HG03095 (cell line): Measurements from ENCODE around the gene CD8B.
"Not testable (repeated sequence)": the region's sequence is repeated elsewhere in the genome, so short reads cannot be mapped to it uniquely, and the experiment has no call there.

ENCODE experiments used
- ATAC-seq: cut with Tn5 transposase; IDR thresholded peaks from one replicate; pipeline ENCODE4 v1.9.1; 2021; ENCODE audit warnings: moderate library complexity; ENCODE audit not compliant: unreplicated experiment

CD8B gene

DNA sequence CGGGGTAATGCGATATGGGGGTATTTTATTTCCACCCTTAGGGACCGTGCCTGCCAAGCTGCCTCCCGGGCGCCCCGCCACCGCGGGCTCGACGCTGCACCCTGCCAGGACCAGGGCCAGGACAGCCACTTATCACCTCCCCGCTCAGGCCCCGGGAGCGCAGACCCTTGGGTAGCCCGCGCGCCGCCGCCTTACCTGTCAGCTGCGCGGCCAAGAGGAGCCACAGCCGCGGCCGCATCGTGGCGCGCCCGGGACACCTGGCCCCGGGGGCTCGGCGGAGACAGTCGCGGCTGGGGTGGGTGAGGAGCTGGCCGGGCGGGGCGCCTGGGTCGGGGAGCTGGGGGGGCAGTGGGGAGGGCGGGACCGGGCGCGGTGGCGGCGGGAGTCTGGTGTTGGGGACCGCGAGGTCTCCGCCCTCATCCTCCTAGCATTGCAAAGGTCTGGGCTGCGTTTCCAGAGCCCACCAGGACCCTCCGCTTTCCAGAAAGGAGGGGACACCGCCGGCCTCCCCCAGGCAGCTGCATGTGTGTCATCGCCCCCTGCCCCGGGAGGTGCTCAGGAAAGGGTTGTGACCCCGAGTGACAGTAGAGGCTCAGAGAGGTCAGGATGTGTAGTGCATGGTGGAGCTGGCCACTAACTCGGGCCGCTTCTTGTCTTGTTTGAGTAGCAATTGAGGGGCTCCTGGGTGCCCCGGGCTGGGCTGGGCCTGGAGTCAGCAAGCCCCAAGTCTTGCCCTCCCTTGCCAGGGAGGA, at the start of gene CD8B:
Gene CD8B, minus strand, starts transcription at position 259 of the 752 bp plus-strand sequence. Its CDS starts 21 bp downstream, at position 238.
- ATAC-seq: not testable (repeated sequence)

- not testable (repeated sequence) for ATAC-seq
Measured at GRCh38 chr2:86905868-86906267, 44.2 kb upstream of the CD8B start.

DNA sequence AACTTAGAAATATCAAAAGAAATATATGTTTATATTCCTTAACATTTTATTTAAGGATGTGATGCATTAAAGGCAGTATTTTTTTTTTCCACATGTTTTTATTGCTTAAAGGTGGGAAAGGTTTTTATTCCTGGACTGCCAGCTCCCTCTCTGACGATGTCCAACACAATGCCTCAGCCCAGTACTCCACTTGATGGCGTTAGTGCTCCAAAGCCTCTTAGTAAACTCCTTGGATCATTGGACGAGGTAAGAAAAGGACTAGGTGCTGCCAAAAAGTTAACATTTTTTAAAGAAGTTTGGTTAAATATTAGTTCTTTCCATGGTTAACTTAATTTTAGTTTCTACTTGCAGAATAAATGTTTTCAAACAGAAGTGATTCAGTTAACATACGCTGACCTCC, 39.0 kb upstream of the CD8B start:
- not testable (repeated sequence) for ATAC-seq

GRCh38 chr2:86886026-86886425, 24.3 kb upstream of the CD8B start:
- ATAC-seq: not testable (repeated sequence)

DNA sequence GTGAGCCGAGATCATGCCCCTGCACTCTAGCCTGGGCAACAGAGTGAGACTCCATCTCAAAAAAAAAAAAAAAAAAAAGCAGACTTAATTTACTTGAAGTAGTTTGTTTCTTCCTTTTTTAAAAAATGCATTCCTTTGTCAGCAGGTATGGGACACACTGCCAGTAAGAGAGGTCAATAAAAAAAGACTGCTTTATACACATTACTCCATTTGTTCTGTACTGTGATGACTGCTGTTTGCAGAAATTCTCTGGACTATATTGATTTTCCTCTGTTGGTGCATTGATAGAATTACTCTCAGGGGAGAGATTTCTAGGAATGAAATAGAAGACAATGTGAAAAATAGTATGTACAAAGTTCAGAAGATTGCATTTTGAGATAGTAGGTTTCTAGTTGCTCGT, 21.2 kb upstream of the CD8B start:
- ATAC-seq: not testable (repeated sequence)

DNA sequence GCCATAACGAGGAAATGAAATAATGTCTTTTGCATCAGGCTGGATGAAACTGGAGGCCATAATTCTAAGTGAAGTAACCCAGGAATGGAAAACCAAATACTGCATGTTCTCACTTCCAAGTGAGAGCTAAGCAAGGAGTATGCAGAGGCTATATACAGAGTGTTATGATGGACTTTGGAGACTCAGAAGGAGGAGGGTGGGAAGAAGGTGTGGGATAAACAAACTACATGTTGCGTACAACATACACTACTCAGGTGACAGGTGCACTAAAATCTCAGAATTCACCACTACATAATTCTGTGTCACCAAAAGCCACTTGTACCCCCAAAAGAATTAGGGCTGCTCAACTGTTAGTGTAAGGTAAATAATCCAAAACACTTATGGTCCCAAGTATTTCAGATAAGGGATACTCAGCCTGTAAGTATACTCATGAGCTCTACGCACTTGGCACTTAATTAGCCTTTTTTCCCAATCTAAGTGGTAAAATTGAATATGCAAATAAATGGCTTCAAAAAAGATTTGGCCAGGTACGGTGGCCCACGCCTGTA, 20.5 kb upstream of the CD8B start:
- not testable (repeated sequence) for ATAC-seq

DNA sequence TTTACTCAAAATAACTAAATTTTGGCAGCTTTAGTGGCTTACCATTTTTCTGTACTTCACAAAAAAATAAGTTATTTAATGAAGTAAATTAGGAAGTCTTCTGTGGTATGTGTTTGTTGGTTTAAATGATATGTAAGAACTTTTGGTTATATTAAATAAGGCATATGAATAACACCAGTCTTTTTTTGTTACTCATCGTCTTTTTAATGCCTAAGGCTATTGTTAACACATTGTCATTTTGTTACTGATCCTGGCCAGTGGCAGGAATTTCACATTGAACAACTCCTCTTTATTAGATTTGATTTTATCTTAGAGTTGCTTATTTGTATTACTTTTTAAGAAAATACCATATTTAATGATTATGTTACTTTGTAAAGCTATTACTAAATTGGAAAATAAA, 17.3 kb upstream of the CD8B start:
- ATAC-seq: not testable (repeated sequence)

DNA sequence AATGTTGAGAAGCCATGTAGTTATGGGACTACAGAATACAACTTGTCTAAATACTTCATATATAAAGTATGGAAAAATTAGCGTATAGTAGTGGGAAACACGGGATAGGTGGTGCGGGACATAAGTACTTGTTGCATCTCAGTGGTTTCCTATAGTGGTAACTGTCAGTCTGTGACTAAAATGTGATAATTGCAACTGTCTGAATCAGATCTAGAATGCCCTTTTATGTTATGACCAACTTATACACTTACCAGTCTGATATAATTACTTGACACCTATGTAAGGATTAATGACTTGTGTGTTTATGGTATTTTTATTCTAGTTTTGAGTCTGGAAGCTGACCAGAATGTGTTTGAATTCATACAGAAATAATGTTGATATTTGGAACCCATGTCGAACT, 9.3 kb upstream of the CD8B start:
- not testable (repeated sequence) for ATAC-seq

- ATAC-seq: not testable (repeated sequence)
Measured at GRCh38 chr2:86868895-86869468, 7.3 kb upstream of the CD8B start.

GRCh38 chr2:86862380-86862703, 656 bp upstream of the CD8B start:
- not testable (repeated sequence) for ATAC-seq

DNA sequence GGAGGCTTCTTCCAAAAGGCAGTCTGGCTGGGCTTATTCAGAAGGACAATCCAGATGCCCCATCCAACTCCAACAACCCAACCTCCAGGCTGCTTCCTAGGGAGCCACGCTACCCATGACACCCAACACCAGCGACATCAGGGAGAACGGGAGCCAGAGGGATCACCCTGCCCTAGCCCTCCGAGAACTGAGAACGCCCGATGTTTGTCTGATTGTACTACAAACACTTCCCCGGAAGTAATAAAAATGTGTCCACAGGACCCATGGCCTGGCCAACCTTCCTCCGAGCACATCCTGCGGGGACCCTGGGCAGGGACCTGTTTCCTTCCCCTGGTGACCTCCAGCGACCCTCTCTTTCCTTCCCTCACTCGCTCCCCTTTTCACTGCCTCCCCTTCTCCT, 511 bp downstream of the CD8B start:
- ATAC-seq: not testable (repeated sequence)

DNA sequence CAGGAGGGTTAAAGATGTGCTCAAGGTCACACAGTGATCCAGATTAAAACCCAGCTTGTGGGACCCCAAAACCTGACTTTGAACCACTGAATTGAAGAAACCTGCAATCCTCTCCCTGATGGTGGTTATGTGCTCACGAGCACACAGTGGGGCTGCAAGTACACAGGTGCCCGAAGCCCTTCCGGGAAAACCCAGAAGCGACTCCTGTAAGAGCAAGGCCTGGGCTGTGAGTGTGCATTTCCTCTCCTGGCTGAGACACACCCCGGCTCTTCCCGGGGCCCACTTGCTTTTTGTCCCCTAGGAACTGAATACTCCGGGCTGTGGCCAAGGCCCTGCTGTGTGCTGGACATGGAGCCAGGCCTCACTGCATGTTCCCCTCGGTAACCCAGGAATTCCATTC, 1.1 kb downstream of the CD8B start:
- ATAC-seq: not testable (repeated sequence)

DNA sequence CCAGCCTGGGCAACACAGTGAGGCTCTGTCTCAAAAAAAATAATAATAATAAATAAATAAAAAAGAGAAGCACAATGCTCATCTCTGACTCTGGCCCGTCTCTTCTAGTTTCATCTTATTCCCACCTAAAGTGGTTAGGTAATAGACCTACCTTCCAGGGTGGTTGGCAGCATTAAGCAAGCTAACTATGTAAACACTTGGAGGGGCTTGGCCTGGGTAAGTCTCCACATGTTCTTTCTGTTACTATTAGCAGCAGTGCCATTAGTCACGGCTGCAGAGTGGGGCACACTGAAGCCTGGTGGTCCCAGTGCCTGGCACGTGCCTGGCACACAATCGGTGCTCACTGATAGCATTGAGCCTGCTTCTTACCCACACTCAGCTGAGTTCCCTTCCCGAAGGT, 4.0 kb downstream of the CD8B start:
- not testable (repeated sequence) for ATAC-seq

GRCh38 chr2:86856498-86856897, 5.2 kb downstream of the CD8B start:
- ATAC-seq: not testable (repeated sequence)

GRCh38 chr2:86855981-86856380, 5.7 kb downstream of the CD8B start:
- ATAC-seq: not testable (repeated sequence)

DNA sequence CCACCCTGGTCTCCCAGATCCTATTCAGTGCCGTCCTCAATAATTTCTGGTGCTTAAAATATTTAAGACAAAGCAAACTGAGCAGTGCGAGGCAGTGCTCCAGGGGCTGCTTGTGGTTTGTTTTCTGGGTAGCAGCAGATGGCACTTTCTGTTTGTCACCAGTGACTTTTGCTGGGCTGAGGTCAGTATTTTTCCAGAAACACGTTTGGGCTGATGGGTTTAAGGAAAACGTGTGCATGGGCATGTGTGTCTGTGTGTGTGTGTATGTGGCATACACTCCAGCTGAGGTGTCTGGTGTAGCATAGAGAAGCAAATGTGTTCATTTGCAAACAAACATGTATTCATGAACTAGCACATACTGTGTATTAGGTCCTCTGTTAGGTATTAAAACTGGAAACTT, 10.1 kb downstream of the CD8B start:
- not testable (repeated sequence) for ATAC-seq

DNA sequence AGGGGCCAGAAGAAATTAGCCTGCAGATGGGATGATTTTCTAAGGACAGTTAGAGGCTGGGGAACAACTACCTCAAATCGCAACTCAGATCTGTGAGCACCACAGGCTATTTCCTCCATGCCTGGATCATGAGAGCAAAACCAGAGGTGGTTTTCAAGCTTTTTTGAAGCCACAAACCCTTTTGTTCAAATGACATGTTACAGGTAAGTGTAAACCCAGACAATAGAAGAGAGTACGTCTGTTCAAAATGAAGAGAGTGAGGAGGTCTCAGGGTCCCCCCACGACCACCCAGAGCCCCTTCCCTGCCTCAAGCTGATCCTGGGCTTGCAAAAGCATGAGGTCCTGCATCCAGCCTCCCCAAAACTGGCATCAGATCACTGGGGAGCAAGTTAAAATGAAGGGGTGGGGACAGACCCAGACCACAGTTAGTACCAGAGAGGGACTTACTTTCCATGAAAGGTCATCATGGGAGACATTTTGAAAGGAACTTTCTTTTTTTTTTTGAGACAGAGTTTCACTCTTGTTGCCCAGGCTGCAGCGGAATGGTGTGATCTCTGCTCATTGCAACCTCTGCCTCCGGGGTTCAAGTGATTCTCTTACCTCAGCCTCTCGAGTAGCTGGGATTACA, 19.0 kb downstream of the CD8B start:
- ATAC-seq: not testable (repeated sequence)

DNA sequence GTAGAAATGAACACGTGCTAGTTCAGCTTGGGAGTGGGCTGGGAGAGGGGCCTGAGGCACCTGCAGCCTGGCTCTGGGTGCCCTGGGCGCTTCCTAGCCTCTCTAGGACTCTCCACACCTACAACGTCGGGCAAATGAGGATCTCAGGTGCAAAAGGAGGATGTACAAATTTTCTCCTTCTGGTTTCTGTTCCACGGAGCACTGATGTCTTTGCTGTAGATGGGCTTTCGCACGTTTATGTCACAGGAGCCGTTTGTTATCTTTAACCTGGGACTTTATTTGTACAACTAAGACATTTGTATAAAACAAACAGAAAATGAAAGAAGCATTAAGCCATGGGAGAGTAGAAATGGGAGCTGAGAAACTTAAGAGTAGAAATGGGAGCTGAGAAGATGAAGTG, 20.4 kb downstream of the CD8B start:
- ATAC-seq: not testable (repeated sequence)

DNA sequence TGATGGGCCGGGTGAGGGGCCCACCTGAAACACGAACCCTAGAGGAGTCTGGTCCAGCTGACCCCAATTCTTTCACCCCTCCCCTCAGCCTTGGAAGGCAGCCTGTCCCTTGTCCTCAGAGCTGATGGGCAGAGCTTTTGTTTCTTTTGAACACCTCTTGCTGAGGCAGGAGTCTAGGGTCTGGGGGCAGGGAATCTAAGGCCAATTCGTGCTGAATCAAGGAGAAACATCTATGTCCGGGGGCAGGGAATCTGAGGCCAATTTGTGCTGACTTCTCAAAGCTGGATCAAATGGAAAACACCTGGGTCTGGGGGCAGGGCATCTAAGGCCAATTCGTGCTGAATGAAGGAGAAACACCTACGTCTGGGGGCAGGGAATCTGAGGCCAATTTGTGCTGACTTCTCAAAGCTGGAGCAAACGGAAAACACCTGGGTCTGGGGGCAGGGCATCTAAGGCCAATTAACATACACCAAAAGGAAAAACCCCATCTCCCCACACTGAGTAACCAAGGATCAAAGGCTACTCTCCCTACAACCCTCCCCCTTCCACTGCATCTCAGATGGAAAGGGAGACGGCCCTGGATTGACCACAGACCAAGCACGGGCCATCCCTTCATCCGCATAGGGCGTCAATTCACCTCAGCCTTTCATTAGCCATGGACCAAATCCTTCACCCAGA, 21.7 kb downstream of the CD8B start:
- not testable (repeated sequence) for ATAC-seq

- ATAC-seq: not testable (repeated sequence)
Measured at GRCh38 chr2:86839455-86839854, 22.2 kb downstream of the CD8B start.

DNA sequence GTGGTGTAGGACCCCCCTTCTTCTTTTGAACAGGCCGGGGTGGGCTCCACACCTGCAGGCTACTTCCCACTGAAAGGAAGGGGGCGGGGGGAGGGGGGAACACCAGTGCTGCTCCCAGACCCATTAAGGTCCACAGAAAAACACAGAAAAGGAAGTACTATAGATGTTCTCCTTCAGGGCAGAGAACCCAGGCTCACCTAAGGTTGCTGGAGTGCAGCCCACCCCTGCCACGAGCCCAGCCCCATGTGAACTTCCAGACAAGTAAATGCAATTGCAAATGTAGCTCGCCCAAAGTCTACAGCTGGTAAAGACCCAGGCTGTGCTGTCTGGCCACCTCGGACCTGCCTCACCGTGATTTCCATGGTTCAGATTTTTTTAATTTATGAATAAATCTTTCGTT, 24.0 kb downstream of the CD8B start:
- not testable (repeated sequence) for ATAC-seq
